BLaER1 treated with 17β-estradiol and CSF1 and Interleukin-3, amounts not matched to agents 10 nM and 100 nM (cell line): Measurements from ENCODE around the gene KHSRP.

Experiments
- H3K27ac ChIP-seq, 11 experiments: shearing (Covaris generic); formaldehyde crosslinking; 2 replicates each; pipeline ENCODE4 v1.8.1; 2022
- H3K27me3 ChIP-seq, 11 experiments: shearing (Covaris generic); formaldehyde crosslinking; 2 replicates each; pipeline ENCODE4 v1.8.1; 2022
- H3K36me3 ChIP-seq, 11 experiments: shearing (Covaris generic); formaldehyde crosslinking; 2 replicates each; pipeline ENCODE4 v1.8.1; 2022
- H3K4me1 ChIP-seq, 10 experiments: shearing (Covaris generic); formaldehyde crosslinking; 2 replicates each; pipeline ENCODE4 v1.8.1; 2022
- H3K4me2 ChIP-seq, 11 experiments: shearing (Covaris generic); formaldehyde crosslinking; 2 replicates each; pipeline ENCODE4 v1.8.1; 2022
- H3K4me3 ChIP-seq, 10 experiments: shearing (Covaris generic); formaldehyde crosslinking; 2 replicates each; pipeline ENCODE4 v1.8.1; 2022
- H3K9ac ChIP-seq, 11 experiments: shearing (Covaris generic); formaldehyde crosslinking; 2 replicates each; pipeline ENCODE4 v1.8.1; 2022
- H3K9me3 ChIP-seq, 11 experiments: shearing (Covaris generic); formaldehyde crosslinking; replicated peaks in 1 of 11; 2 replicates each; pipeline ENCODE4 v1.8.1; 2022
- H4K20me1 ChIP-seq, 11 experiments: shearing (Covaris generic); formaldehyde crosslinking; 2 replicates each; pipeline ENCODE4 v1.8.1; 2022
- Cebpa-rat ChIP-seq, 11 experiments: shearing (Covaris generic); IDR thresholded peaks; 2 replicates each; pipeline ENCODE4 v1.8.1; 2022

The KHSRP gene

DNA sequence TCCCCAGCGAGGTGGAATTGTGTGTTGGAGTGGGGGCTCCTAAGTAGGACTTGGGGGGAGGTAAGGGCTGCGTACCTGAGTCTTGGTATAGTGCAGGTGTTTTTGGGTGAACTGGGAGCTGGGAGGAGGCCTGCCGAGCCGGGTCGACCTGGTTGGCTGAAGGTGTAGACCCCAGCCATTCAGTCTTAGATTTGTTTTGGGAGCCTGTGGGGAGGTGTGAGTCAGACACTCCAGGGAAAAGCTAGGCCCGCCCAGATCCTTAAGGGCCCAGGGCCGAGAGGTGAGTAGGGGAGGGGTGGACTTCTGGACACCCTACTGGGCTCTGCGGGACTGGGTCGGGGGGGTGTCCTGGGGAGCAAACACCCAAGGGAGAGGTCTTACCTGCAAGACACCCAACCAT lies 40.4 kb upstream of the KHSRP start:
- H3K4me3 ChIP-seq = no peak overlapping the region
- H3K27me3 ChIP-seq = no peaks in the 10 kb centered on the region
- peaks cover 0 to 13% (median 4%) of the 10 kb centered on the region in 10 experiments; a peak in 9 of 20 replicates for H3K4me1 ChIP-seq
- no peak for TF ChIP-seq Cebpa-rat (IDR thresholded peaks at IDR 0.05)
- H3K9ac ChIP-seq = no peak overlapping the region
- H3K9me3 ChIP-seq = no peaks in the 10 kb centered on the region
- H3K27ac ChIP-seq = no peak overlapping the region
- no peak overlapping the region for H3K4me2 ChIP-seq
- 0 out of 22 replicates have a peak, but pooled peaks cover 0 to 12% (median 0%) of the 10 kb centered on the region in 11 experiments for H4K20me1 ChIP-seq
- H3K36me3 ChIP-seq = peaks cover 0 to 26% (median 4%) of the 10 kb centered on the region in 11 experiments; a peak in 7 of 22 replicates

DNA sequence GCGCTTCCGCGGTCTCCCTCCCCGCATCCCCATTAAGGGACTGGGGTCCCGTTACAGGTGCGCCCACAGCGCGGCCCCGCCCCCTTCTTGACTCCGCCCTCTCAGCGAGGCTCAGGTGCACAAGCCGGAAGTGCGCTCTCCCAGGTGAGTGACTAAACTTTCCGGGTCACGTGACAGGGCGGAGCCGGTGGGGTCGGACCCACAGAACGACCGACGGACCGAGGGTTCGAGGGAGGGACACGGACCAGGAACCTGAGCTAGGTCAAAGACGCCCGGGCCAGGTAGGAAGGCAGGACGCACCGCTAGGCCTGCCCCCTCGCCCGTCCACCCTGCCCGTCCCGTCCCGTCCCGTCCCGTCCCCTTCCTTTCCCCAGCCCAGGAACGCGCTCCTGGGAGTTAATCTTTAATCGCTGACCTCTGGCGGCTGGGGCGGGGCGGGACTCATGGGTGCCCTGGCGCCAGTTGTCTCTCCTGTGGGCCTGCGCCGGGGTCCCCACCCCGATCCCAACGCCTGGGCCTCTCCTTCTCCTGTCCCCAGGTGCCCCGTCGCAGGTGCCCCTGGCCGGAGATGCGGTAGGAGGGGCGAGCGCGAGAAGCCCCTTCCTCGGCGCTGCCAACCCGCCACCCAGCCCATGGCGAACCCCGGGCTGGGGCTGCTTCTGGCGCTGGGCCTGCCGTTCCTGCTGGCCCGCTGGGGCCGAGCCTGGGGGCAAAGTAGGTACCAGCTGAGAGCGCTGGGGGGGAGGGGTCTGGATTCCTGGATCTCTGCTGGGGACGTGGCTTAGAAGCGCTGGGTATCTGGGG lies 39.7 kb upstream of the KHSRP start, which contains the start of gene CRB3:
Gene CRB3 (plus strand): TSS at position 202 of the 804 bp plus-strand sequence. CDS start 431 bp downstream, at position 633.
- H4K20me1 ChIP-seq = 0 out of 22 replicates have a peak, but pooled peaks cover 0 to 12% (median 0%) of the 10 kb centered on the region in 11 experiments
- peaks cover 0 to 21% (median 4%) of the 10 kb centered on the region in 11 experiments; a peak in 7 of 22 replicates for H3K36me3 ChIP-seq
- no peak within 1 kb of the TSS for H3K4me2 ChIP-seq
- peaks cover 0 to 13% (median 4%) of the 10 kb centered on the region in 10 experiments; a peak in 10 of 20 replicates for H3K4me1 ChIP-seq
- no peak within 1 kb of the TSS for H3K4me3 ChIP-seq
- no peak for TF ChIP-seq Cebpa-rat (IDR thresholded peaks at IDR 0.05)
- no peak within 1 kb of the TSS for H3K27ac ChIP-seq
- H3K9me3 ChIP-seq = no peaks in the 10 kb centered on the region
- H3K9ac ChIP-seq = no peak within 1 kb of the TSS
- H3K27me3 ChIP-seq = no peaks in the 10 kb centered on the region

- Histone ChIP-seq H3K9me3 (peaks cover under 1 to 12% (median 10%) of the 10 kb centered on the region in 11 experiments; a peak in 16 of 22 replicates), H4K20me1 (peaks cover 0 to 4% (median 0%) of the 10 kb centered on the region in 11 experiments; a peak in 1 of 22 replicates), H3K27me3 (no peaks in the 10 kb centered on the region; a peak in 1 of 22 replicates), H3K4me2 (peak overlapping the region; percentile 88 to 99 (median 96)), H3K4me1 (peaks cover 15 to 27% (median 26%) of the 10 kb centered on the region in 10 experiments), H3K9ac (peak overlapping the region; percentile 73 to 86 (median 82)), H3K27ac (peak overlapping the region in 9 of 11 experiments; percentile 56 to 79 (median 70); a peak in 18 of 22 replicates), H3K4me3 (peak overlapping the region; percentile 73 to 92 (median 82)), H3K36me3 (peaks cover 10 to 25% (median 16%) of the 10 kb centered on the region in 11 experiments)
- no peak for TF ChIP-seq Cebpa-rat (IDR thresholded peaks at IDR 0.05)
Measured at GRCh38 chr19:6460099-6460884, 35.7 kb upstream of the KHSRP start.

DNA sequence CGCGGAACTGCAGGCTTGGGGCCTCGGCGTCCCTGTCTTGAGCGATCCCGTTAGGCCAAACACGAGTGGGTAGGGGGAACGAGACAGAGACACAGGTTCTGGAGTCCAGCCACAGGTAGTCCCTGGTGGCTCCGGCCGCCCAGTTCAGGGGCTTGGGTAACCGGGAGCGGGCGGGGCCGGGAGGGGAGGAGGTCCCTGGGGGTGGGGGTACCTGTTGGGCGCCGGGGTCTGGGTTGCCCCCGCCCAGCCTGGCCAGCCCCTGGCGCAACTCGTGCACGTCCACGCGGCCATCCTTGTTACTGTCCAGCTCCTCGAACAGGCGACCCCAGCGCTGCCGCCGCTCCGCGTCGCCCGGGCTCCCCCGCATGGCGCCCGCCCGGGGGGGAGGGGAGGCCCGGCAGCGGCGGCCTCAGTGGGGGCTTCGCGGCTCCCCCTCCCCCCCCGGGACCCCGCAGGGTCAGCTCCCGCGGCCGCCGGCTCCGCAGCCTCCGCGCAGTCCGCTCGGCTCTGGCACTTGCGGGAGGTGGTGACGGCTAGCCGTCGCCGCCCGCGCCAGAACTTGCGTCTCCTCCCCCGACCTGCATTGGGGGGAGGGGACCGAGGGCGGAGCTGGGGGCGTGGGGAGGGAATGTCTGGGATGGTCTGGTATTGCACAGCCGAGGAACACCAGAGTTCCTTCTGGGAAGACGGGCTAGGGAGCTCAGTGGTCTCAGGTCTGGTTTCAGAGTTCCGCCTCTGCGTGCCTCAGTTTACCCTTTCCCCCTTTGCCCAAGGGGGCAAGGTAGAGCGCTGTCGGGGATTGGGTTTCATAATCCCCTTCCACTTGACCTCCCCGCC lies 34.9 kb upstream of the KHSRP start, which contains the start of gene SLC25A23:
Gene SLC25A23 (minus strand): TSS at position 531 of the 837 bp plus-strand sequence. CDS start 164 bp downstream, at position 367.
- H3K36me3 ChIP-seq = peaks cover 18 to 33% (median 25%) of the 10 kb centered on the region in 11 experiments
- H3K27me3 ChIP-seq = no peaks in the 10 kb centered on the region; a peak in 1 of 22 replicates
- H3K9ac ChIP-seq = peak within 1 kb of the TSS; percentile 73 to 86 (median 82)
- no peak for TF ChIP-seq Cebpa-rat (IDR thresholded peaks at IDR 0.05)
- H3K4me2 ChIP-seq = peak within 1 kb of the TSS; percentile 88 to 99 (median 96)
- peaks cover 0 to 4% (median 0%) of the 10 kb centered on the region in 11 experiments; a peak in 1 of 22 replicates for H4K20me1 ChIP-seq
- peaks cover 8 to 20% (median 18%) of the 10 kb centered on the region in 11 experiments for H3K9me3 ChIP-seq
- H3K4me3 ChIP-seq = peak within 1 kb of the TSS; percentile 73 to 92 (median 82)
- peak within 1 kb of the TSS; percentile 48 to 79 (median 66); a peak in 21 of 22 replicates for H3K27ac ChIP-seq
- peaks cover 15 to 27% (median 26%) of the 10 kb centered on the region in 10 experiments for H3K4me1 ChIP-seq

- Histone ChIP-seq H3K4me3 (peak overlapping the region; percentile 73 to 92 (median 82)), H3K36me3 (peaks cover 25 to 40% (median 32%) of the 10 kb centered on the region in 11 experiments), H3K4me2 (peak overlapping the region; percentile 88 to 99 (median 96)), H3K4me1 (peaks cover 15 to 27% (median 26%) of the 10 kb centered on the region in 10 experiments), H3K9ac (peak overlapping the region; percentile 73 to 86 (median 82)), H4K20me1 (peaks cover 0 to 4% (median 0%) of the 10 kb centered on the region in 11 experiments; a peak in 1 of 22 replicates), H3K9me3 (peaks cover 15 to 27% (median 25%) of the 10 kb centered on the region in 11 experiments), H3K27ac (peak overlapping the region in 10 of 11 experiments; percentile 56 to 79 (median 66); a peak in 20 of 22 replicates), H3K27me3 (no peaks in the 10 kb centered on the region; a peak in 1 of 22 replicates)
- TF ChIP-seq Cebpa-rat (IDR thresholded peaks at IDR 0.05) = no peak
Measured at GRCh38 chr19:6458695-6459261, 34.2 kb upstream of the KHSRP start.

DNA sequence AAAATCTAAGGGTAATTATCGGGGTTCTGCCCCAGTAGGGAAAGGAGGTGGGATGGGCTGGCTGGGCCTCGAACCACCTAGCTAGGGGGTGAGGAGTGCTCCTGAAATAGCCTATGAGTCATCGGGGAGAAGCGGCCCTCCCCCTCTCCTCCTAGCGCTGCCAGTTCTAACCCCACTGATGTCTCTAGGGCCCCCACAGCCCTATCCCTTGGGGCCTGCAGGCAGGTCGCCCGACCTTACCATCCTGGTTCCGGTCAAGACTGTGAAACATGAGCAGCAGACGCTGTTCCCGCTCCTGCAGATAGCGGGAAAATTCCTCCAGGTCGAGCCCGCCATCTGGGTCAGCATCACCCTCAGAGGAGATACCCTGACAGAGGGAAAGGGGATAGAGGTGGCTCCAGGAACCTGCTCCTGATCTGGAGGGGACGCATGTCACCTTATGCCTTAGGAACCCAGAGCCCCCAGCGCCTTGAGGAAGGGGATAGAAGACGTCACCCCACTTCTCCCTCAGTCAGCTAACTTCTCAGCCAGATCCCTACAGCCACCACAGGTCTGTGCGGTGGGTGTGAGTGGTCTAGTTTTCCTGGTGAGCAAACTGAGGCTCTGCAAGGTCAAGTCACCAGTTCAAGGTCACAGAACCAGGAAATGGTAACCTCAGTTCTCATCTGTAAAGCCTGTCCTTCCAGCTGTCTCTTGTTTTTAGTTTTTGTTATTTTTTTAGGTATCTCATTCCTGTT lies 33.5 kb upstream of the KHSRP start:
- H3K9ac ChIP-seq = peak overlapping the region; percentile 73 to 86 (median 82); a peak in 21 of 22 replicates

GRCh38 chr19:6455924-6456323 lies 31.3 kb upstream of the KHSRP start:
- peaks cover 44 to 68% (median 54%) of the 10 kb centered on the region in 11 experiments for H3K36me3 ChIP-seq
- H3K4me3 ChIP-seq = no peak overlapping the region
- peaks cover 18 to 30% (median 28%) of the 10 kb centered on the region in 11 experiments for H3K9me3 ChIP-seq
- no peak for TF ChIP-seq Cebpa-rat (IDR thresholded peaks at IDR 0.05)
- no peak overlapping the region for H3K9ac ChIP-seq
- peaks cover 15 to 27% (median 26%) of the 10 kb centered on the region in 10 experiments for H3K4me1 ChIP-seq
- H3K4me2 ChIP-seq = no peak overlapping the region
- peaks cover 0 to 4% (median 0%) of the 10 kb centered on the region in 11 experiments; a peak in 1 of 22 replicates for H4K20me1 ChIP-seq
- H3K27me3 ChIP-seq = no peaks in the 10 kb centered on the region; a peak in 1 of 22 replicates
- H3K27ac ChIP-seq = no peak overlapping the region

More for the DNA sequence above, 33.5 kb upstream of the KHSRP start:
- Histone ChIP-seq H3K27me3 (no peaks in the 10 kb centered on the region; a peak in 1 of 22 replicates), H3K4me3 (peak overlapping the region; percentile 73 to 92 (median 82); a peak in 19 of 20 replicates), H3K9me3 (peaks cover 18 to 30% (median 28%) of the 10 kb centered on the region in 11 experiments), H3K36me3 (peaks cover 32 to 46% (median 38%) of the 10 kb centered on the region in 11 experiments), H3K4me1 (peaks cover 15 to 27% (median 26%) of the 10 kb centered on the region in 10 experiments), H3K4me2 (peak overlapping the region; percentile 88 to 99 (median 96)), H3K27ac (peak overlapping the region in 10 of 11 experiments; percentile 27 to 79 (median 66); a peak in 19 of 22 replicates), H4K20me1 (peaks cover 0 to 4% (median 0%) of the 10 kb centered on the region in 11 experiments; a peak in 1 of 22 replicates)
- TF ChIP-seq Cebpa-rat (IDR thresholded peaks at IDR 0.05) = no peak
